GM12801 (cell line): ENCODE data around the gene COMP.

Source experiments
- CTCF ChIP-seq: IDR thresholded peaks from one replicate; pipeline ENCODE4 v1.5.1; 2011; ENCODE audit warnings: control low read depth; ENCODE audit not compliant: insufficient read length; ENCODE audit errors: extremely low read depth

The COMP gene

GRCh38 chr19:18770663-18771327 lies 20.3 kb downstream of the COMP start:
- no peak for TF ChIP-seq CTCF

GRCh38 chr19:18769989-18770528 lies 21.0 kb downstream of the COMP start:
- TF ChIP-seq CTCF = no peak

GRCh38 chr19:18768997-18769891 lies 21.9 kb downstream of the COMP start:
- no peak for TF ChIP-seq CTCF

- no peak for TF ChIP-seq CTCF
These were observed 22.9 kb downstream of the COMP start for GRCh38 chr19:18768046-18768771.

GRCh38 chr19:18765224-18765623 lies 25.9 kb downstream of the COMP start:
- no peak for TF ChIP-seq CTCF

GRCh38 chr19:18764591-18765051 lies 26.5 kb downstream of the COMP start:
- TF ChIP-seq CTCF = no peak
